ENCODE data around the gene SKP1.

SKP1 gene

GRCh38 chr5:134162592-134162991 is 14.2 kb downstream of the SKP1 start:
- no peaks in the 10 kb centered on the region for H4K20me1 ChIP-seq (ENCODE audit: insufficient read depth, low read length)
- no peaks in the 10 kb centered on the region for H3K9me2 ChIP-seq (replicated peaks; ENCODE audit: insufficient read depth, low read length)
- H2AFZ ChIP-seq (ENCODE audit: low read length): no peak overlapping the region
- DNase-seq: no peak
- TF ChIP-seq CTCF (IDR thresholded peaks at IDR 0.05; ENCODE audit: low read length) (no peak), EZH2phosphoT487 (IDR thresholded peaks at IDR 0.05; ENCODE audit: low read length) (no peak), EZH2 (optimal IDR thresholded peaks at IDR 0.05; ENCODE audit: low read depth, low read length) (no peak)
- no peak overlapping the region for H3K27ac ChIP-seq (ENCODE audit: low read length)
- H3K4me1 ChIP-seq (ENCODE audit: low read length): no peaks in the 10 kb centered on the region
- H3K27me3 ChIP-seq (replicated peaks; ENCODE audit: insufficient read depth, low read length): no peaks in the 10 kb centered on the region
- H3K9me3 ChIP-seq (replicated peaks; ENCODE audit: insufficient read depth, low read length): no peaks in the 10 kb centered on the region
- no peaks in the 10 kb centered on the region for H3F3A ChIP-seq (ENCODE audit: insufficient read depth, low read length)
- H3K79me2 ChIP-seq (ENCODE audit: low read length): peaks cover 26% of the 10 kb centered on the region
- peaks cover 14% of the 10 kb centered on the region; the same call in 1 of the 2 replicates for H3K36me3 ChIP-seq (replicated peaks; ENCODE audit: insufficient read depth, low read length)
- no peak overlapping the region for H3K4me2 ChIP-seq (ENCODE audit: low read depth, low read length)
- H3K4me3 ChIP-seq (ENCODE audit: low read length): no peak overlapping the region
- H3K9ac ChIP-seq (ENCODE audit: low read length): no peak overlapping the region

GRCh38 chr5:134161513-134162395 is 15.0 kb downstream of the SKP1 start:
- H3K36me3 ChIP-seq (replicated peaks; ENCODE audit: insufficient read depth, low read length): peaks cover 9% of the 10 kb centered on the region; the same call in 1 of the 2 replicates
- no peak overlapping the region for H3K27ac ChIP-seq (ENCODE audit: low read length)
- no peak for DNase-seq
- H3F3A ChIP-seq (ENCODE audit: insufficient read depth, low read length): no peaks in the 10 kb centered on the region
- H3K4me3 ChIP-seq (ENCODE audit: low read length): no peak overlapping the region
- no peaks in the 10 kb centered on the region for H3K27me3 ChIP-seq (replicated peaks; ENCODE audit: insufficient read depth, low read length)
- TF ChIP-seq EZH2 (optimal IDR thresholded peaks at IDR 0.05; ENCODE audit: low read depth, low read length): no peak
- no peak for TF ChIP-seq CTCF (IDR thresholded peaks at IDR 0.05; ENCODE audit: low read length)
- TF ChIP-seq EZH2phosphoT487 (IDR thresholded peaks at IDR 0.05; ENCODE audit: low read length): no peak
- no peak overlapping the region for H3K4me2 ChIP-seq (ENCODE audit: low read depth, low read length)
- no peaks in the 10 kb centered on the region for H4K20me1 ChIP-seq (ENCODE audit: insufficient read depth, low read length)
- H3K9me2 ChIP-seq (replicated peaks; ENCODE audit: insufficient read depth, low read length): no peaks in the 10 kb centered on the region
- no peak overlapping the region for H2AFZ ChIP-seq (ENCODE audit: low read length)
- H3K9ac ChIP-seq (ENCODE audit: low read length): no peak overlapping the region
- H3K4me1 ChIP-seq (ENCODE audit: low read length): no peaks in the 10 kb centered on the region
- H3K79me2 ChIP-seq (ENCODE audit: low read length): peaks cover 22% of the 10 kb centered on the region; the same call in 1 of the 2 replicates
- no peaks in the 10 kb centered on the region for H3K9me3 ChIP-seq (replicated peaks; ENCODE audit: insufficient read depth, low read length)

GRCh38 chr5:134153657-134154056 is 23.1 kb downstream of the SKP1 start:
- H3K36me3 ChIP-seq (replicated peaks; ENCODE audit: insufficient read depth, low read length): peaks cover 19% of the 10 kb centered on the region; the same call in 1 of the 2 replicates

More at GRCh38 chr5:134153657-134154056, 23.1 kb downstream of the SKP1 start:
- Histone ChIP-seq H2AFZ (ENCODE audit: low read length) (no peak overlapping the region), H3K9me2 (replicated peaks; ENCODE audit: insufficient read depth, low read length) (no peaks in the 10 kb centered on the region), H3F3A (ENCODE audit: insufficient read depth, low read length) (no peaks in the 10 kb centered on the region), H3K4me1 (ENCODE audit: low read length) (no peaks in the 10 kb centered on the region), H3K79me2 (ENCODE audit: low read length) (peaks cover 5% of the 10 kb centered on the region; the same call in 1 of the 2 replicates), H3K4me3 (ENCODE audit: low read length) (no peak overlapping the region), H4K20me1 (ENCODE audit: insufficient read depth, low read length) (no peaks in the 10 kb centered on the region), H3K9me3 (replicated peaks; ENCODE audit: insufficient read depth, low read length) (no peaks in the 10 kb centered on the region), H3K9ac (ENCODE audit: low read length) (no peak overlapping the region), H3K4me2 (ENCODE audit: low read depth, low read length) (no peak overlapping the region), H3K27me3 (replicated peaks; ENCODE audit: insufficient read depth, low read length) (no peaks in the 10 kb centered on the region), H3K27ac (ENCODE audit: low read length) (no peak overlapping the region)
- no peak for DNase-seq
- TF ChIP-seq EZH2phosphoT487 (IDR thresholded peaks at IDR 0.05; ENCODE audit: low read length) (no peak), CTCF (IDR thresholded peaks at IDR 0.05; ENCODE audit: low read length) (no peak), EZH2 (optimal IDR thresholded peaks at IDR 0.05; ENCODE audit: low read depth, low read length) (no peak)

All from MM.1S (cell line).